SU-DHL-6 (cell line): ENCODE measurements around the gene GDA.

Source experiments
- H2AFZ ChIP-seq: fragments of 200-600 bp; sonication (generic); 2 replicates; pipeline ENCODE4 v1.6.1; 2014; ENCODE audit warnings: low read depth, mild to moderate bottlenecking, moderate library complexity, mixed read lengths, antibody characterized with exemption, low read length; ENCODE audit not compliant: severe bottlenecking
- H3F3A ChIP-seq: fragments of 200-600 bp; shearing (Covaris generic); 2 replicates; pipeline ENCODE4 v1.6.0; 2016; ENCODE audit warnings: antibody characterized with exemption, mild to moderate bottlenecking; ENCODE audit not compliant: insufficient read depth
- H3K27ac ChIP-seq: fragments of 200-600 bp; sonication (generic); 2 replicates; pipeline ENCODE4 v1.5.1; 2016; ENCODE audit warnings: low read depth, mild to moderate bottlenecking, low read length, moderate library complexity, mixed read lengths
- H3K27me3 ChIP-seq: fragments of 200-600 bp; sonication (generic), shearing (Covaris generic); 2 replicates; pipeline ENCODE4 v1.6.0; 2014; ENCODE audit warnings: mild to moderate bottlenecking, low read length
- H3K36me3 ChIP-seq: fragments of 200-600 bp; sonication (generic); 2 replicates; pipeline ENCODE4 v1.6.1; 2014; ENCODE audit warnings: mild to moderate bottlenecking, low read length, mixed read lengths
- H3K4me2 ChIP-seq: fragments of 300-600, 200-600 bp; shearing (Covaris generic), sonication (generic); 2 replicates; pipeline ENCODE4 v1.6.0; 2014; ENCODE audit warnings: low read length, low read depth, mild to moderate bottlenecking; ENCODE audit not compliant: poor library complexity, severe bottlenecking
- H3K4me3 ChIP-seq: fragments of 200-600 bp; sonication (generic); 2 replicates; pipeline ENCODE4 v1.5.1; 2014; ENCODE audit warnings: antibody characterized with exemption, low read length, mild to moderate bottlenecking, mixed read lengths; ENCODE audit not compliant: insufficient read depth, poor library complexity, severe bottlenecking
- H3K79me2 ChIP-seq: fragments of 200-600 bp; sonication (generic); 2 replicates; pipeline ENCODE4 v1.6.1; 2014; ENCODE audit warnings: mild to moderate bottlenecking, low read length, moderate library complexity; ENCODE audit not compliant: insufficient read depth
- H3K9ac ChIP-seq: fragments of 200-600 bp; sonication (generic); 2 replicates; pipeline ENCODE4 v1.7.0; 2014; ENCODE audit warnings: mild to moderate bottlenecking, low read length
- H3K9me2 ChIP-seq: fragments of 200-600 bp; sonication (generic); replicated peaks from 2 replicates; pipeline ENCODE4 v1.6.1; 2014; ENCODE audit warnings: low read length; ENCODE audit not compliant: insufficient read depth
- H3K9me3 ChIP-seq: fragments of 200-600 bp; sonication (generic); 2 replicates; pipeline ENCODE4 v1.6.1; 2014; ENCODE audit warnings: low read length, mixed read lengths; ENCODE audit not compliant: insufficient read depth
- H4K20me1 ChIP-seq: fragments of 200-600 bp; sonication (generic); 2 replicates; pipeline ENCODE4 v1.6.1; 2014; ENCODE audit warnings: low read depth, mild to moderate bottlenecking, antibody characterized with exemption, low read length, moderate library complexity, mixed read lengths
- EZH2phosphoT487 ChIP-seq: fragments of 200-600 bp; sonication (generic), shearing (Covaris generic); conservative IDR thresholded peaks from 2 replicates; pipeline ENCODE4 v1.6.1; 2018; ENCODE audit warnings: mild to moderate bottlenecking, antibody characterized with exemption, low read length, moderate library complexity, mixed read lengths
- TF ChIP-seq, protein P1 (sequence below): fragments of 200-600 bp; sonication (generic); IDR thresholded peaks from one replicate; pipeline ENCODE4 v1.5.1; 2017; ENCODE audit warnings: antibody characterized with exemption, mild to moderate bottlenecking, low read length, moderate library complexity; ENCODE audit not compliant: insufficient read depth, poor library complexity, severe bottlenecking

Gene GDA

DNA sequence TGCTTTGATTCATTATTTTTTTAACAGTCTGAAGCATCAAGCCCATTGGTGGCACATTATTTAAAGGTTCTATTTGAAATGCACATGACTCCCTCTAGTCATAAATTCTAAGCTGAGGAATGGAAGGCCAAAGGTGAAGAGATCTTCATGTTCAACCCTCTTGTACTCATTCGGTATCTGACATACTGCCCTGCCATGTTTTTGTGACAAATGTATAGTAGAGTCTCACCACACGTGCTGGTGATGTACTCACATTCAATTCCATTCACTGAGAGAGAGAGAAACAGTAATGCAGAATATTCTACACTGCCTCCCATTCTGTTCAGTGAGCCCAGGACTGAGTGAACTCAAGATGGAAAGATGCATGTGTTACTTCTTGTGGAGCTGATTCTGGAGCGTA is 98.3 kb downstream of the GDA start:
- no peak overlapping the region for H3K4me3 ChIP-seq
- no peaks in the 10 kb centered on the region for H3K9me3 ChIP-seq
- no peaks in the 10 kb centered on the region for H3K79me2 ChIP-seq
- H3K9me2 ChIP-seq = no peaks in the 10 kb centered on the region
- no peaks in the 10 kb centered on the region for H3K27me3 ChIP-seq
- no peak overlapping the region for H3K27ac ChIP-seq
- TF ChIP-seq, protein P1, sequence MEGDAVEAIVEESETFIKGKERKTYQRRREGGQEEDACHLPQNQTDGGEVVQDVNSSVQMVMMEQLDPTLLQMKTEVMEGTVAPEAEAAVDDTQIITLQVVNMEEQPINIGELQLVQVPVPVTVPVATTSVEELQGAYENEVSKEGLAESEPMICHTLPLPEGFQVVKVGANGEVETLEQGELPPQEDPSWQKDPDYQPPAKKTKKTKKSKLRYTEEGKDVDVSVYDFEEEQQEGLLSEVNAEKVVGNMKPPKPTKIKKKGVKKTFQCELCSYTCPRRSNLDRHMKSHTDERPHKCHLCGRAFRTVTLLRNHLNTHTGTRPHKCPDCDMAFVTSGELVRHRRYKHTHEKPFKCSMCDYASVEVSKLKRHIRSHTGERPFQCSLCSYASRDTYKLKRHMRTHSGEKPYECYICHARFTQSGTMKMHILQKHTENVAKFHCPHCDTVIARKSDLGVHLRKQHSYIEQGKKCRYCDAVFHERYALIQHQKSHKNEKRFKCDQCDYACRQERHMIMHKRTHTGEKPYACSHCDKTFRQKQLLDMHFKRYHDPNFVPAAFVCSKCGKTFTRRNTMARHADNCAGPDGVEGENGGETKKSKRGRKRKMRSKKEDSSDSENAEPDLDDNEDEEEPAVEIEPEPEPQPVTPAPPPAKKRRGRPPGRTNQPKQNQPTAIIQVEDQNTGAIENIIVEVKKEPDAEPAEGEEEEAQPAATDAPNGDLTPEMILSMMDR = no peak
- no peak for TF ChIP-seq EZH2phosphoT487
- H2AFZ ChIP-seq = no peak overlapping the region
- no peak overlapping the region for H3K4me2 ChIP-seq
- no peak overlapping the region for H3K9ac ChIP-seq
- H3K36me3 ChIP-seq = no peaks in the 10 kb centered on the region
- H3F3A ChIP-seq = no peaks in the 10 kb centered on the region
- H4K20me1 ChIP-seq = no peaks in the 10 kb centered on the region

DNA sequence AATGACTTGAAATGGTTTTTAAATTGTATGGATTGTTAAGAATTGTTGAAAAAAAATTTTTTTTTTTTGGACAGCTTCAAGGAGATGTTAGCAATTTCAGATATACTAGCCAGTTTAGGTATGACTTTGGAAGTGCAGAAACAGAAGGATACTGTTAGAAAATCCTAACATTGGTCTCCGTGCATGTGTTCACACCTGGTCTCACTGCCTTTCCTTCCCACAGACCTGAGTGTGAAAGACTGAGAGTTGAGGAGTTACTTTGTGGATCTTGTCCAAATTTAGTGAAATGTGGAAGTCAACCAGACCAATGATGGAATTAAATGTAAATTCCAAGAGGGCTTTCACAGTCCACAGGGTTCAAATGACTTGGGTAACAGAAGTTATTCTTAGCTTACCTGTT is 102.3 kb downstream of the GDA start:
- Histone ChIP-seq H3K9ac (no peak overlapping the region), H3K79me2 (no peaks in the 10 kb centered on the region), H3F3A (no peaks in the 10 kb centered on the region), H3K27ac (no peak overlapping the region), H3K9me3 (no peaks in the 10 kb centered on the region), H3K27me3 (no peaks in the 10 kb centered on the region), H3K4me2 (no peak overlapping the region), H3K4me3 (no peak overlapping the region), H2AFZ (no peak overlapping the region), H3K36me3 (no peaks in the 10 kb centered on the region), H3K9me2 (no peaks in the 10 kb centered on the region), H4K20me1 (no peaks in the 10 kb centered on the region)
- TF ChIP-seq, protein P1 = no peak

DNA sequence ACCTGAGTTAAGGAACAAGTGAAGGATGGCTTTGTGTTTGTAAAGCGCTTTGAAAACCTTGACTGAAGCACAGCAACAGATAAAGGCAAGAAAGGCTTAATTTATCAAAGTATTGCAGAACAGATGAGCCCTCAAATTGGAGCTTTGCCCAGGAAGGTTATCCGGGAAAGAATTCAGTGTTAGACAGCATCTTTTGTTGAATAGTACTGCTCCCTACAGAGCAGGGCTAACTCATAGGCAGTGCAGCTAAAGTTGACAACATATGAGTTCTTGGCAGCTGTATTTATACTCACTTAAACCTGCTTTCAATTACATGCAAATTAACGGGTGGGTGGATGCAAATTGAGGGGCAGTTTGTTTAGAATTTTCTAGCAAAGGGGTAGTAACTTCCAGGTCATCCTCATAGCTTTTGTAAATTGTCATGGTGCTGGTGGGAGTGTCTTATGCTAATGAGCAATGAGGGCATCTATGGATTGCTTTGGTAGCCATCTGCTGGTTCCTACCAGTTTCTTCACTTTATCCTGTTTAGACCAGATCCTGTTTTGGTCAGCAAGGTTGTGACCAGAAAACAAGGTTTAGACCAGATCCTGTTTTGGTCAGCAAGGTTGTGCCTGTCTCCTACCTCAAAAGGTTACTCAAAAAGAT is 105.8 kb downstream of the GDA start:
- Histone ChIP-seq H2AFZ (no peak overlapping the region), H3K9me2 (no peaks in the 10 kb centered on the region), H3K27ac (no peak overlapping the region), H3K79me2 (no peaks in the 10 kb centered on the region), H4K20me1 (no peaks in the 10 kb centered on the region), H3K4me3 (no peak overlapping the region), H3F3A (no peaks in the 10 kb centered on the region), H3K9me3 (no peaks in the 10 kb centered on the region), H3K36me3 (no peaks in the 10 kb centered on the region), H3K27me3 (no peaks in the 10 kb centered on the region), H3K9ac (no peak overlapping the region), H3K4me2 (no peak overlapping the region)
- TF ChIP-seq EZH2phosphoT487 = no peak
- TF ChIP-seq, protein P1 = no peak
